Glutamatergic neuron (in vitro differentiated cells): ENCODE measurements around the gene DBX2. TPM values are rescaled to one million over a fixed set of nuclear protein-coding genes. Genes with fewer than 3 reads are reported as not detected.
"Not testable (repeated sequence)": the region's sequence is repeated elsewhere in the genome, so short reads cannot be mapped to it uniquely, and the experiment has no call there.

Source experiments
- DNase-seq: peaks from one replicate; pipeline ENCODE4 v3.0.0; 2022
- H3K27ac Mint-ChIP-seq: one replicate; pipeline ENCODE4 v1.8.0; 2020; ENCODE audit warnings: mild to moderate bottlenecking, mixed read lengths, inconsistent platforms; ENCODE audit not compliant: unreplicated experiment
- H3K27me3 Mint-ChIP-seq: one replicate; pipeline ENCODE4 v1.8.0; 2020; ENCODE audit warnings: mild to moderate bottlenecking, moderate library complexity, mixed read lengths, inconsistent platforms; ENCODE audit not compliant: unreplicated experiment
- H3K36me3 Mint-ChIP-seq: one replicate; pipeline ENCODE4 v1.8.0; 2020; ENCODE audit warnings: mild to moderate bottlenecking, mixed read lengths, inconsistent platforms; ENCODE audit not compliant: unreplicated experiment
- H3K4me1 Mint-ChIP-seq: one replicate; pipeline ENCODE4 v1.8.0; 2020; ENCODE audit warnings: mild to moderate bottlenecking, low read depth, mixed read lengths, inconsistent platforms; ENCODE audit not compliant: unreplicated experiment
- H3K4me3 Mint-ChIP-seq: one replicate; pipeline ENCODE4 v1.8.0; 2020; ENCODE audit warnings: mild to moderate bottlenecking, mixed read lengths, inconsistent platforms; ENCODE audit not compliant: unreplicated experiment
- H3K9me3 Mint-ChIP-seq: one replicate; pipeline ENCODE4 v1.8.0; 2020; ENCODE audit warnings: mild to moderate bottlenecking, moderate library complexity, mixed read lengths, inconsistent platforms; ENCODE audit not compliant: unreplicated experiment
- total RNA-seq: library from RNA; stranded (reverse); fragmentation: NEBNext Ultra II Directional; extraction: Animal tissue kit (Norgen Biotek cat#: 25700); gene quantifications from one replicate; pipeline ENCODE4 v1.2.1, GENCODE V29; 2021; ENCODE audit not compliant: unreplicated experiment
- TF ChIP-seq, protein P1 (sequence below): fragments of 200-600 bp; sonication (generic); IDR thresholded peaks from one replicate; pipeline ENCODE4 v1.5.0; 2021; ENCODE audit not compliant: partially characterized antibody, unreplicated experiment

Gene DBX2
- total RNA-seq, 1 donor from 2014 or later, result not detected

GRCh38 chr12:45088608-45089007 lies 37.7 kb upstream of the DBX2 start:
- no peaks in the 10 kb centered on the region for H3K9me3 Mint-ChIP-seq
- TF ChIP-seq, protein P1, sequence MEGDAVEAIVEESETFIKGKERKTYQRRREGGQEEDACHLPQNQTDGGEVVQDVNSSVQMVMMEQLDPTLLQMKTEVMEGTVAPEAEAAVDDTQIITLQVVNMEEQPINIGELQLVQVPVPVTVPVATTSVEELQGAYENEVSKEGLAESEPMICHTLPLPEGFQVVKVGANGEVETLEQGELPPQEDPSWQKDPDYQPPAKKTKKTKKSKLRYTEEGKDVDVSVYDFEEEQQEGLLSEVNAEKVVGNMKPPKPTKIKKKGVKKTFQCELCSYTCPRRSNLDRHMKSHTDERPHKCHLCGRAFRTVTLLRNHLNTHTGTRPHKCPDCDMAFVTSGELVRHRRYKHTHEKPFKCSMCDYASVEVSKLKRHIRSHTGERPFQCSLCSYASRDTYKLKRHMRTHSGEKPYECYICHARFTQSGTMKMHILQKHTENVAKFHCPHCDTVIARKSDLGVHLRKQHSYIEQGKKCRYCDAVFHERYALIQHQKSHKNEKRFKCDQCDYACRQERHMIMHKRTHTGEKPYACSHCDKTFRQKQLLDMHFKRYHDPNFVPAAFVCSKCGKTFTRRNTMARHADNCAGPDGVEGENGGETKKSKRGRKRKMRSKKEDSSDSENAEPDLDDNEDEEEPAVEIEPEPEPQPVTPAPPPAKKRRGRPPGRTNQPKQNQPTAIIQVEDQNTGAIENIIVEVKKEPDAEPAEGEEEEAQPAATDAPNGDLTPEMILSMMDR, result no peak
- H3K36me3 Mint-ChIP-seq, result peaks cover 5% of the 10 kb centered on the region
- H3K27ac Mint-ChIP-seq, result no peak overlapping the region
- H3K4me3 Mint-ChIP-seq, result no peak overlapping the region
- no peaks in the 10 kb centered on the region for H3K27me3 Mint-ChIP-seq
- DNase-seq, result no peak
- H3K4me1 Mint-ChIP-seq, result no peaks in the 10 kb centered on the region

- H3K36me3 Mint-ChIP-seq, DNase-seq, H3K9me3 Mint-ChIP-seq, H3K4me3 Mint-ChIP-seq, H3K4me1 Mint-ChIP-seq, H3K27ac Mint-ChIP-seq, H3K27me3 Mint-ChIP-seq: not testable (repeated sequence)
Measured at GRCh38 chr12:45084248-45084647, 33.3 kb upstream of the DBX2 start.

DNA sequence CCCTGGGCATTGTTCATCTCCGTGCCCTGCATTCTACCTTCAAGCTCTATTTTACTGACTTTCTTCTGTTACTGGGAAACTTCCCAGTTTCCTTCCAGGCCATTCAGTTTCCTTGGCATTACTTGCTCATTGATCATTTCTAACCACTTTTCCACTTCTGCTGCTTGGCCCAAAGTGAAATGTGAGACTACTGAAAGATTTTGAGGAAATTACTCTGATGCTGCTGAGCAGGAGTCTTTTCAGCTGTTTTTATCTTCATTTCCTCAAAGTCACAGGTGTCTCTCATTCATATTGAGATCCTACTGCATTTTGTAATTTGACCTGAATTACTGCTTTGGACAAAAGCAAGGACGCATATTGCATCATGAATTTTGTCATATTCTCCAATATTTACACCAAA lies 26.4 kb upstream of the DBX2 start:
- Mint-ChIP-seq H3K4me1 (no peaks in the 10 kb centered on the region), H3K27ac (no peak overlapping the region), H3K4me3 (no peak overlapping the region), H3K9me3 (no peaks in the 10 kb centered on the region), H3K36me3 (no peaks in the 10 kb centered on the region), H3K27me3 (no peaks in the 10 kb centered on the region)
- no peak for DNase-seq
- TF ChIP-seq, protein P1, result no peak

- no peak for DNase-seq
- no peaks in the 10 kb centered on the region for H3K27me3 Mint-ChIP-seq
- no peaks in the 10 kb centered on the region for H3K9me3 Mint-ChIP-seq
- H3K36me3 Mint-ChIP-seq, result no peaks in the 10 kb centered on the region
- H3K4me3 Mint-ChIP-seq, result no peak overlapping the region
- TF ChIP-seq, protein P1, result no peak
- H3K4me1 Mint-ChIP-seq, result no peaks in the 10 kb centered on the region
- no peak overlapping the region for H3K27ac Mint-ChIP-seq
Measured at GRCh38 chr12:45076417-45077026, 25.6 kb upstream of the DBX2 start.

GRCh38 chr12:45075587-45076282 lies 24.8 kb upstream of the DBX2 start:
- H3K27me3 Mint-ChIP-seq, result no peaks in the 10 kb centered on the region
- H3K9me3 Mint-ChIP-seq, result no peaks in the 10 kb centered on the region
- TF ChIP-seq, protein P1, result no peak
- H3K4me1 Mint-ChIP-seq, result no peaks in the 10 kb centered on the region
- H3K4me3 Mint-ChIP-seq, result no peak overlapping the region
- no peaks in the 10 kb centered on the region for H3K36me3 Mint-ChIP-seq
- no peak overlapping the region for H3K27ac Mint-ChIP-seq
- no peak for DNase-seq
